Right atrium auricular region (tissue), 2 donors: ENCODE data around the gene USP20. TPM values are rescaled to one million over a fixed set of nuclear protein-coding genes. Genes with fewer than 3 reads are reported as not detected.
"Not testable (repeated sequence)": the region's sequence is repeated elsewhere in the genome, so short reads cannot be mapped to it uniquely, and the experiment has no call there.

ENCODE experiments used
- DNase-seq: peaks from one replicate; pipeline ENCODE4 v3.0.0-alpha.2; 2019; ENCODE audit warnings: low spot score
- H3K27ac ChIP-seq, 2 donors: fragments of 200-600 bp; sonication (generic); 1 replicate in 1 of 2; 2 replicates in 1 of 2; pipeline ENCODE4 v1.5.1; 2016 to 2019
- H3K27me3 ChIP-seq, 2 donors: fragments of 200-600 bp; sonication (generic); one replicate each; pipeline versions ENCODE4 v1.5.1 to v1.6.0; 2017 to 2019
- H3K36me3 ChIP-seq: fragments of 200-600 bp; sonication (generic); one replicate; pipeline ENCODE4 v1.5.1; 2016
- H3K4me1 ChIP-seq, 2 donors: fragments of 200-600 bp; sonication (generic); one replicate each; pipeline versions ENCODE4 v1.5.1 to v1.6.0; 2017 to 2019
- H3K4me3 ChIP-seq, 2 donors: fragments of 200-600 bp; sonication (generic); 1 replicate in 1 of 2; 2 replicates in 1 of 2; pipeline ENCODE4 v1.5.1; 2017 to 2019; ENCODE audit warnings: mild to moderate bottlenecking in 1 of 2, moderate library complexity in 1 of 2
- H3K9me3 ChIP-seq, 2 donors: fragments of 200-600 bp; sonication (generic); one replicate each; pipeline ENCODE4 v1.5.1; 2019
- total RNA-seq, 2 donors: library from RNA; depleted of rRNA; stranded (reverse); fragments of >200 nt; gene quantifications; one replicate each; pipeline ENCODE4 v1.1.0, GENCODE V29; 2016
- TF ChIP-seq, protein P1 (sequence below), 2 donors: fragments of 200-600 bp; sonication (generic); IDR thresholded peaks; one replicate each; pipeline ENCODE4 v1.5.1; 2019; ENCODE audit warnings: antibody characterized with exemption in 2 of 2

USP20 gene
- total RNA-seq: 10 to 100 TPM; 12.9 to 14.5 TPM

DNA sequence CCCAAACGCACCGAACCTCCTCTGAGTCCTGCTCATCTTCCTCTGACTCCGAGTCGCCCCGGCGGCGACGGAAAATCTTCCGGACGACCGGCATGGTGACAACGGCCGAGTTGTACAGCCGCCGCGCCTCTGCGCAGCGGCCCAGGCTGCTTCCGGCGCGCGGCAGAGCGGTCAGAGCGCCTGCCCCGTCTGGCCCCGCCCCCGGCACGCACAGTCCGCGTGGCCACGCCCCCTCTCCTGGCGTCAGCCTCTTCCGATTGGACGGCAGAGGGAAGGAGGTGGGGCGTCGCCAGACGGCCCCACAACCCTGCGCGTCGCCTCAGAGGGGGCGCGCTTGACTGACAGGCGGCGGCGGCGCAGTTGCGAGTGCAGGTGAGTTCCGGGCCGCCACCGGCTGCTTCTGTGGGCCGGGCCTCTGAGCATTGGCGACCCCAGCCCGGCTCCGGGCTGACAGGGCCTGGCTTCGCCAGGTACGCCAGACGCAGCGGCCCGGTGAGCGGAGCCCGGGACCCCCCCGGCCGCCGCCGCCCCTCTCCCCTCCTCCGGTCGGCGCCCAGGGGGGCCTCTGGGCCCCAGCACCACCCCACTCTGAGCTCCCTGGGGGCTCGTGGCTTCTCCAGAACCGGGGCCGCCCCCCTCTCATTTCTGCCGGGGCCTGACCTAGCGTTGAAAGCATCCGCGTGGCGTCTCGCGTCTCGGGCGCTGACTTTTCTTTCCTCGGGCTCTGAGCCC lies at the start of gene USP20, which contains the start of gene C9orf78:
TSS of gene USP20 (plus strand) at position 331 of the 732 bp plus-strand sequence. CDS start 17,098 bp downstream, outside the sequence.
TSS of gene C9orf78 (minus strand) at position 148 of the 732 bp plus-strand sequence. CDS start at position 94, 54 bp downstream.
- peak within 1 kb of the TSS; percentile 82 to 89 for H3K27ac ChIP-seq
- peaks cover 32% of the 10 kb centered on the region for H3K36me3 ChIP-seq
- peaks cover 0 to 31% of the 10 kb centered on the region in 2 donors for H3K4me1 ChIP-seq
- DNase-seq: peak; percentile 91
- H3K9me3 ChIP-seq: no peaks in the 10 kb centered on the region
- H3K27me3 ChIP-seq: no peaks in the 10 kb centered on the region
- TF ChIP-seq, protein P1, sequence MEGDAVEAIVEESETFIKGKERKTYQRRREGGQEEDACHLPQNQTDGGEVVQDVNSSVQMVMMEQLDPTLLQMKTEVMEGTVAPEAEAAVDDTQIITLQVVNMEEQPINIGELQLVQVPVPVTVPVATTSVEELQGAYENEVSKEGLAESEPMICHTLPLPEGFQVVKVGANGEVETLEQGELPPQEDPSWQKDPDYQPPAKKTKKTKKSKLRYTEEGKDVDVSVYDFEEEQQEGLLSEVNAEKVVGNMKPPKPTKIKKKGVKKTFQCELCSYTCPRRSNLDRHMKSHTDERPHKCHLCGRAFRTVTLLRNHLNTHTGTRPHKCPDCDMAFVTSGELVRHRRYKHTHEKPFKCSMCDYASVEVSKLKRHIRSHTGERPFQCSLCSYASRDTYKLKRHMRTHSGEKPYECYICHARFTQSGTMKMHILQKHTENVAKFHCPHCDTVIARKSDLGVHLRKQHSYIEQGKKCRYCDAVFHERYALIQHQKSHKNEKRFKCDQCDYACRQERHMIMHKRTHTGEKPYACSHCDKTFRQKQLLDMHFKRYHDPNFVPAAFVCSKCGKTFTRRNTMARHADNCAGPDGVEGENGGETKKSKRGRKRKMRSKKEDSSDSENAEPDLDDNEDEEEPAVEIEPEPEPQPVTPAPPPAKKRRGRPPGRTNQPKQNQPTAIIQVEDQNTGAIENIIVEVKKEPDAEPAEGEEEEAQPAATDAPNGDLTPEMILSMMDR (IDR thresholded peaks at IDR 0.05): no peak
- H3K4me3 ChIP-seq: peak within 1 kb of the TSS; percentile 86 to 99

DNA sequence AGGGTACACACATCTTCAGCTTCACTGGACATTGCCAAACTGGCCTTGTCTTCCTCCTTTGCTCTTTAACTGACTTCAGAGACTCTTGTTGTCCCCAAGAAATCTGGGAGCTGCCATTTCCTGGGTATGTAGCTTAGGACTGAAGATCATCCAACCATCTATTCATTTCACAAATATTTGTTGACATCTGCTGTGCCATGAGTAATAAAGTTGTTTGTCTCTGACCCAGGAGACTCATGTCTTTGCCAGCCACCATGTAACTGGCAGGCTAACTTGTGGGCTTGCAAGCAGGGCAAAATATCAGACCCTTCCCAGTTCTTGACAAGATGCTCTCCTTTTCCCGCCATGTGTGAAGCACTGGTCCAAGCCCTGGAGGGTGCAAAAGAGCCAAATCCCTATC lies 49.4 kb upstream of the USP20 start:
- Histone ChIP-seq H3K4me3 (no peak overlapping the region), H3K9me3 (no peaks in the 10 kb centered on the region), H3K4me1 (no peaks in the 10 kb centered on the region), H3K36me3 (no peaks in the 10 kb centered on the region), H3K27ac (no peak overlapping the region), H3K27me3 (no peaks in the 10 kb centered on the region)
- TF ChIP-seq, protein P1 (IDR thresholded peaks at IDR 0.05): no peak
- DNase-seq: no peak

DNA sequence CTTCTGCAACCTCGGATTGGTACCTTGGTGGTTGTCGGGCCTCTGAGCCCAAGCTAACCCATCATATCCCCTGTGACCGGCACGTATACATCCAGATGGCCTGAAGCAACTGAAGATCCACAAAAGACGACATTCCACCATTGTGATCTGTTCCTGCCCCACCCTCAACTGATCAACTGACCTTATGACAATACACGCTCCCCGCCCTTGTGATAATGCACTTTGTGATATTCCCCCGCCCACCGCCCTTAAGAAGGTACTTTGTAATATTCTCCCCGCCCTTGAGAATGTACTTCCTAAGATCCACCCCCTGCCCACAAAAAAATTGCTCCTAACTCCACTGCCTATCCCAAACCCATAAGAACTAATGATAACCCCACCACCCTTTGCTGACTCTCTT lies 48.8 kb upstream of the USP20 start:
- TF ChIP-seq, protein P1 (IDR thresholded peaks at IDR 0.05): no peak
- Histone ChIP-seq H3K27ac (no peak overlapping the region), H3K36me3 (no peaks in the 10 kb centered on the region), H3K9me3 (no peaks in the 10 kb centered on the region), H3K4me1 (no peaks in the 10 kb centered on the region), H3K4me3 (no peak overlapping the region), H3K27me3 (no peaks in the 10 kb centered on the region)
- no peak for DNase-seq

DNA sequence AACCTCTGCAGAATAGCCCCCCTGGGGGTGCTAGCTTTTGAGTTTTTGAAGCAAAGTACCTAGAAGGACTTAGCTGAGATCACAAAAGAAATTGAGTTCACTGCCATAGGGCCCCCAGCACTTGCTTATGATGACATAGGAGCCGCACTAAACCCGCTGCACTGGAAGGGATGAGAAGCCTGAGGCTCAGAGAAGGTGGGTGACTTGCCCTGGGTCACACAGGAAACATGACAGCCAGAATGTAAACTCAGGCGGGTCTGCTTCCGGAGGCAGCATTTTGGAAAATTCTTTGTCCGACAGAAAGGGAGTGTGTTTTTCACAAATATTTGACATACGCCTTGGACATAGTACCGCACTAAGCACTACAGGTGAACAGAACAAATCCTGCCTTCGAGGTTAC lies 40.7 kb upstream of the USP20 start:
- no peak overlapping the region for H3K4me3 ChIP-seq
- no peaks in the 10 kb centered on the region for H3K4me1 ChIP-seq
- no peaks in the 10 kb centered on the region for H3K36me3 ChIP-seq
- H3K27ac ChIP-seq: no peak overlapping the region
- no peak for DNase-seq
- no peaks in the 10 kb centered on the region for H3K27me3 ChIP-seq
- no peaks in the 10 kb centered on the region for H3K9me3 ChIP-seq
- TF ChIP-seq, protein P1 (IDR thresholded peaks at IDR 0.05): no peak

DNA sequence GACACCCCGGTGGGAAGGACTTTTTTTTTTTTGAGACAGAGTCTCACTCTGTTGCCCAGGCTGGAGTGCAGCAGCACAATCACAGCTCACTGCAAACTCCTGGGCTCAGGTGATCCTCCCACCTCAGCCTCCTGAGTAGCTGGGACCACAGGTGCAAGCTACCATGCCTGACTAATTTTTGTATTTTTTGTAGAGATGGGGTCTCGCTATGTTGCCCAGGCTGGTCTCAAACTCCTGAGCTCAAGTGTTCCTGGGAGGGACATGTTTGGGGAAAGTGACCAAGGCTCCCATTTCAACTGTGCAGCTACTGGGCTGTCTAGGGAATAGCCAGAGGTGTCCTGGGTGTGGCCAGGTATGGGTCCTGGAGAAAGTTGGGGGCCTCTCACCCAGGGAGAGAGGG lies 39.2 kb upstream of the USP20 start:
- H3K36me3 ChIP-seq, H3K27me3 ChIP-seq, H3K27ac ChIP-seq, DNase-seq, H3K4me1 ChIP-seq, H3K4me3 ChIP-seq, H3K9me3 ChIP-seq: not testable (repeated sequence)

DNA sequence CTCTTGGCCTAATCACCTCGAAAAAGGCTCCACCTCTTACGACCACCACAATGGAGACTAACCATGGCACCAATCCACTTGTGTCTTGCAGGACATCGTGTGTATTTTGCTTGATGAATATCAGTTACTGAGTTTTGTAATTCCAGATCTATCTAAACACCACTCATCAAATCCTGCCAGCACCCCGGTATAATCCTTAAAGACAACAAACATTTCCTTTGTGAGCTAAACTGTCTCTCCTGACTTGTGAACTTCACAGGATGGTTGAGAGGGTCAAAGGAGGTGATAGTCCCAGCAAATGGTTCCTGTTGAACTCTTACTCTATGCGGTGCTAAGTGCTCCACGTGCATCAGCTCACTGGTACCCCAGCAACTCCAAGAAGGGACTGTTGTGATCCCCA lies 36.3 kb upstream of the USP20 start:
- Histone ChIP-seq H3K36me3 (no peaks in the 10 kb centered on the region), H3K4me1 (peaks cover 0 to 4% of the 10 kb centered on the region in 2 donors), H3K4me3 (no peak overlapping the region), H3K9me3 (no peaks in the 10 kb centered on the region), H3K27ac (no peak overlapping the region), H3K27me3 (no peaks in the 10 kb centered on the region)
- DNase-seq: no peak
- TF ChIP-seq, protein P1 (IDR thresholded peaks at IDR 0.05): no peak
